ENCODE results near the gene USP54.
"Not testable (repeated sequence)": the region's sequence is repeated elsewhere in the genome, so short reads cannot be mapped to it uniquely, and the experiment has no call there.

USP54 gene

DNA sequence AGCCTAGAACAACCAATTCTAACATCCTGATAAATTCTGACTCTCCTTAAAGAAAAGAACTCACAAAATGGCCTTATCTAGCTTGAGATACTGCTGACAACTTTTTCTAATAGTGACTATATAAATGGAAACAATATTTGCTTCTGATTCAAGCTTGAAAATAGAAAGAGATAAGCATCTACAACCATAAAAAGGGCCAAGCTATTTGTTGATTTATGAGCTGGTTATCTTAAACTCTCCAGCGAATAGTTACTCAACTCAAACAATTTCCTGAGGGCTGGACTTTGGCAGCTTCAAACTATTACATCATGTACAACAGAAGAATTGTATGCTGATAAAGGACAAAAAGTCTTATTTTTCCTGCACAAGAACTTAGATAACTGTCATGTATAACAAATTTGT, 4.6 kb downstream of the USP54 start:
- peak; percentile 4 for DNase-seq

- no peak for DNase-seq
Measured at GRCh38 chr10:73585327-73585726, 5.8 kb downstream of the USP54 start.

DNA sequence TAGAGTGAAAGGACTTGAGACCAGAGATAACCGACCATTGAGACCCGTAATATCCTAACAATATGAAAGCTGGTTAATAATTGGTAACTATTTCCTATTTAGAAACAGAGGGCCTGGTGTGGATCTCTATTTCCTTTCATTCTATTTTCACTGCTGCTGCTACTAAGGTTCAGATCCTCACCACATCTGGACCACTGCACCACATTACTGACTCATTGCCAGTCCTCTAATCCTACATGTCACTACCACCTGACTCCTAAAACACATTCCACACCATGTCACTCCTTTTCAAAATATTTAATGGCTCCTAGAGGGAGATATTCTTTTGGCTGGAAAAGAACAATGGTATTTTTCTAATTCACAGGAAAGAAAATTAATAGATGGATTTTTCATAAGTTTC, 6.4 kb downstream of the USP54 start:
- DNase-seq: no peak

DNA sequence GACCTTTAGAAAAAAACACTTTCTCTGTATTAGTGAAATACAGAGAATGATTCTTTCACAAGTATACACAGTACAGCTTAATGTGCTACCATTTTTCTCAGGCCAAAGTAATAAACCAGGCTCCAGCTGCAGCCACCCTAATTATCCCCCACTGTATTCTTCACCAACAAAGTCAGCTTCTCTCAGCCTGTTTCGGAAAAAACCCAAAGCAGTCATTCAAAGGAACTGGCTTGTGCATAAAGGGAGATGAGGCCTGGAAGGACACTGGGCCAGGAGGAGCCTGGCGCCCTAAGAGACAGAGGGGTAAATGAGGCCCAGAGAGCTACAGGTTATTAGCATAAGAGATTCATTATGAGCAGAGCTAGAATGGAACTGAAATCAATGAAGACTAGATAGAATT, 9.2 kb downstream of the USP54 start:
- no peak for DNase-seq

- DNase-seq: not testable (repeated sequence)
Measured at GRCh38 chr10:73578927-73579326, 12.2 kb downstream of the USP54 start.

DNA sequence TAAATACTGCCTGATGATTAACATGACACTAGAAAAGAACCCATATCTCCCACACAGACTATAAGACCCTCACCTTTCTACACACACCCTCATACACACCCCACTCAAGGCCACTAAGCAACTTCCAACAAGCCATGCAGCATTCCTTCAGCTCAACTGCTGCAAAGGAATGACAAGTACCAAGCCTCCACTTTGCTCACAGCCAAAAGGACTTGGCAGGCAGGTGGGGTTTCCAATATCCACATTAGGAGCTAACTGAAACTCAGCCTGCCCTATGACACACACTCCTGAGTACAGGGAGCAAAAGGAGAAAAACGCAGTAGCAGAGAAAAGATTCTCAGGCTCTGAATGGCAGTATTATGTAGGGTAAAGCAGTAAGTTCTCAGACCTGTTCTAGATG, 13.4 kb downstream of the USP54 start:
- no peak for DNase-seq

DNA sequence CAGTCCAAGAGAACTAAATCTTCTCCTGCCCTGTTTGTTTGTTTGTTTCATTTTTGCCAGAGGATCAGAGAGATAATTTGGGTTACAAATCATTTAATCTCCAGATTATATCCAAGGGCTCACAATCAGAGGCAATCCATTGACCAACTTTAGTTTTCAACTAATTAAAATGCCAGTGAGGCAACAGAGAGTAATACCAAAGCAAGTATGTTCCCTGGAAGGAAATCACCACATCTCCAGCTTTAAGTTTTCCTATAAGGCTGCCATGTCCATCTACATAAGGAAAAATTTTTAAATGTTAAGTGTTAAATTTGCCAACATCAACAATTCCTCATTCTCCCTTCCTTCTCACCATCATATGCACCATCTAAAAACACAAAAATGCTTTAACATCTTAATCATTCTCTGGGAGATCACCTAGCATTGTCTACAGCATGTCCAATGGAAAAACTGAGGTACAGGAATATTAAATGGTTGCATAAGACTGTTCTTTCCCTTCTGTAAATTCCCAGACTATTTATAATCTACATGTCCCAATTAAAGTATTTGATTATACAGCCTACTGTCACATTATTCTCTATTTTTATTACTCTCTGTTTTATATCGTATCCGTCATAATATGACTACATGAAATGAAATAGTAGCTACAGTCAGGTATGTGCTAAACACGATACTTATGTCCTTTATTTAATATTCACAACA, 14.1 kb downstream of the USP54 start:
- DNase-seq: no peak

- DNase-seq: peak; percentile 45
Measured at GRCh38 chr10:73576178-73576889, 14.8 kb downstream of the USP54 start.

DNA sequence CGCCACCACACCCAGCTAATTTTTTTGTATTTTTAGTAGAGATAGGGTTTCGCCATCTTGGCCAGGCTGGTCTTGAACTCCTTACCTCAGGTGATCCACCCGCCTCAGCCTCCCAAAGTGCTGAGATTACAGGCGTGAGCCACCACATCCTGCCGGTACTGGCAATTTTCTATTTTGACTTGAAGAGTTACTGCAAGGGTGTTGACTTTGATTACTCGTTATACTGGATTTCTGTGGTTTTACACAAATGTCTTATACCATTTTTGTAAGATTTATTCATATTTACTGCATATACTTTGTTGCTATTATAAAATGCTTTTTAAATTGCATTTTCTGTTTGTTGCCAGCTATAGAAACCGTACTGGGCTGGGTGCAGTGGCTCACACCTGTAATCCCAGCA, 24.1 kb downstream of the USP54 start:
- DNase-seq: not testable (repeated sequence)

- DNase-seq: no peak
Measured at GRCh38 chr10:73561192-73561591, 29.9 kb downstream of the USP54 start.

GRCh38 chr10:73559590-73559989, 31.6 kb downstream of the USP54 start:
- DNase-seq: no peak

GRCh38 chr10:73556855-73557254, 34.3 kb downstream of the USP54 start:
- DNase-seq: no peak

GRCh38 chr10:73554721-73555120, 36.4 kb downstream of the USP54 start:
- no peak for DNase-seq

DNA sequence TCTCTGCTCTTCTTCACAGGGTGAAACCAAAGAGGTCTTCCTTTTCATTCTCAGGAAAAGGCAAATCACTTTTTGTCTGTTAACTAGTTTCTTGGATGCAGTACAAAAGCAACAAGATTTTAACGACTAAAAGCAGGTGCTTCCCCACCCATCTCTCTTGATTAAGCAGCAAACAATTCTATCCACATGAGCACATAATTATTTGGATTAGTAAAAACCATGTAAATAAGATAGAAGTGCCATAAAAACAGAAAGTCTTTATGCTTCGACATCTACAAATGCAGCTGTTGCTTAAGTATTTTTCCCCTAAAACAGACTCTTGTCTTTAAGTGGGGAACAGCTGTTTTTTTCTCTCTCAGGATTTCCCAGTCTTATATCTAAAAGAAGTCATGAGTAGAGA, 37.4 kb downstream of the USP54 start:
- no peak for DNase-seq

- DNase-seq: peak; percentile 55
Measured at GRCh38 chr10:73552819-73553715, 38.1 kb downstream of the USP54 start.

- no peak for DNase-seq
Measured at GRCh38 chr10:73551515-73551914, 39.6 kb downstream of the USP54 start.

GRCh38 chr10:73545357-73545756, 45.8 kb downstream of the USP54 start:
- no peak for DNase-seq

DNA sequence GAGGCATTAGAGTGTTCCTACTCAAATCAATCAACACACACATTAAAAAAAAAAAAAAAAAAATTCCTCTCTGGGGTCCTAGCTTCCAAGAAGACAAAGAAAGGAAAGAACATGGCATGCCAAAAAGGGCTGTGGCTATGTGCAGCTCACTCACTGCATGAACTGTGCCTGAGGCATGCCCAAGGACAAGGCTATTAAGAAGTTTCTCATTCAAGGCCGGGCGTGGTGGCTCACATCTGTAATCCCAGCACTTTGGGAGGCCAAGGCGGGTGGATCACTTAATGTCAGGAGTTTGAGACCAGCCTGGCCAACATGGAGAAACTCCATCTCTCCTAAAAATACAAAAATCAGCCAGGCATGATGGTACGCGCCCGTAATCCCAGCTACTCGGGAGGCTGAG, 53.4 kb downstream of the USP54 start:
- no peak for DNase-seq

- DNase-seq: no peak
Measured at GRCh38 chr10:73537288-73537687, 53.9 kb downstream of the USP54 start.

GRCh38 chr10:73534857-73535256, 56.3 kb downstream of the USP54 start:
- no peak for DNase-seq

DNA sequence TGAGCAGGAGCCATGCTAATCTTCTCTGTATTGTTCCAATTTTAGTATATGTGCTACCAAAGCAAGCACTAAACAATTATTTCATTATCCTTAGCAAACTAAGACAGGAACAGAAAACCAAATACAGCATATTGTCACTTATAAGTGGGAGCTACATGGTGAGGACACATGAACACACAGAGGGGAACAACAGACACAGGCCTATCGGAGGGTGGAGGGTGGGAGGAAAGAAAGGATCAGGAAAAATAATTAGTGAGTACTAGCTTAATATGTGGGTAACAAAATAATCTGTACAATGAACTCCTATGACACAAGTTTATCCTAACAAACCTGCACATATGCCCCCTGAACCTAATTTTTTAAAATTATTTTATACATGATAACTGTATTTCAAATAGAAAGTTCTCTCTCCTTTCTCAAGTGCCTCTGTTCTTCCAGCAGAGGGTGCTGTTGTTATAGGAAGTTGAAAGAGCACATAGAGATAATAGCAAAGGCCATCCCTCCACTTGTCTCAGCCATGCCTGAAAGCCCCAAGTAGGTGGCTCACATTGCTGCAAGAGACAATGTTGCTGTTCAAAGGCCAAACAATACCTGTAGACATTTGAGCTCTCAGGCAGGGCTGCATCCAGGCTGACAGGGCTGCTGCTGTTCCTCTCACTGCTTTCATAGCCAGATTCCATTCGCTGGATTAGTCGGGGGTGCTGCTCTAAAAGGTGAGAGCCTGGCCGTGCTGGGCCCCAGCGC, 61.9 kb downstream of the USP54 start:
- DNase-seq: peak; percentile 78

- no peak for DNase-seq
Measured at GRCh38 chr10:73522263-73522662, 68.9 kb downstream of the USP54 start.

DNA sequence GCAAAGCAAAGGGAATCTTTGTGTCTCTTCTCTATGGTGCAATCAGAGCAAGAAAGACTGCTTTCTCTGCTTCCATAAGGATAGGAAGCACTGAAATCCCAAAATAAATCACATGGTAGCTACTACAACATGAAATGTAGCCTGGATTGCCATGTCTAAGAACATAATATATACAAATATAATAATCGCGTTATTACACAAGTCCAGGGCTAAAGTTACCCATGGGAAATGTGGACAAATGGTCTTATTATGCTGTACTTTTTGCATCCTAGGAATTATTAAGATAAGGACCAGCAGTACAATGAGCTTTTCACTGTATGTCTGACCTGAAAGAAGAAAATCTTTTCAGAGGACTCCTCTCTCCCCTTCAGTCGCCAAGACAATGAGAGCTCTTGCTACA, 71.8 kb downstream of the USP54 start:
- DNase-seq: no peak

Measured in inflammatory macrophage treated with lipopolysaccharide for 4 hours (primary cell).